ENCODE results near the gene MZF1. TPM values are rescaled to one million over a fixed set of nuclear protein-coding genes. Genes with fewer than 3 reads are reported as not detected.
A peak's percentile ranks its signal among the peaks of the same experiment; 100 is the strongest.

MZF1 gene
- total RNA-seq, 1 experiment from 2014 or later, result 25.9 TPM

DNA sequence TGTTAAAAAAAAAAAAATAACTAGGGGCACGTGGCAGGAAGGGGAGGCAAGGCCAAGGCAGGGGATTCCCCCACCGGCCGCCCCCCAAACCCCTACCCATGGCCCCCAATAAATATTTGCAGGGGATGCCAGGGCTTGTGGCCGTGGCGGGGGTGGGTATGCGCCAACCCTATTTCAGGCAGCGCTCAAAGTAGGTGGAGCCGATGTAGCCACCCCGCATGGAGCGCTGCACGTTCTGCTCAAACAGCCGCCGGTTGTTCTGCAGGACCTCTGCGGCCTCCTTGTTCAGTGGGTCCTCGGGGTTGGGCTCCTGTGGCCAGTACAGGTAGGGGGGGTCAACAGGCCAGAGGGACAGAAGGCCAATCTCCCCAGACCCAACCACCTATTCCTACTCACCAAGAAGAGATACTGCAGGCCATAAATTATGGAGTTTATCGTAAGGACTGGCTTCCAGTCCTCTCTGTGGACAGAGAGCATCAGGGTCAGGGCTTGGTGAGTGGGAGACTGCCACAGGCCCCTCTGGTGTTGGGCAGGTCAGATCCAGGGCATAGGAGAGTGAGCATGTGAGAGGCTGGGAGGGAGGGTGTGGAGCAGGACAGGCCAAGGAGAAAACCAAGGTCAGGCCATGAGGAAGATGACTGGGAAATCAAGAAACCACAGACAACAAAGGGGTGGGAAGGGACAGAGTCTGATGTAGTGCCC lies 17.1 kb downstream of the MZF1 start:
- peaks cover 42% of the 10 kb centered on the region for H3K4me1 ChIP-seq (ENCODE audit: control insufficient read depth, insufficient read depth, low read length)
- intact Hi-C loops (cut with micrococcal nuclease; ENCODE audit: unreplicated experiment) (loop anchor here (1.0 kb wide), 1 partner anchor 37 kb away; the partner anchor contains the start of gene ZBTB45), in situ Hi-C loops (cut with HindIII; ENCODE audit: low pct_unique_long_range_greater_than_20kb, low sequenced_read_pairs) (no loop called here)
- ChIA-PET CTCF (no interaction called here), POLR2A (no interaction called here)
- BruUV-seq (replicated peaks), result no TSS peak
- H3K27me3 ChIP-seq (ENCODE audit: control insufficient read depth, insufficient read depth, low read length), result no peaks in the 10 kb centered on the region
- H3K36me3 ChIP-seq (ENCODE audit: control insufficient read depth, insufficient read depth, low read length), result peaks cover 3% of the 10 kb centered on the region; the same call in 1 of the 2 replicates
- ATAC-seq, result no peak
- DNase-seq (ENCODE audit: low read depth, low spot score), result no peak
- H3K9me3 ChIP-seq (ENCODE audit: control insufficient read depth, insufficient read depth, low read depth, low read length), result no peaks in the 10 kb centered on the region
- H3K27ac ChIP-seq (ENCODE audit: low read length), result peak overlapping the region; percentile 84
- H3K4me3 ChIP-seq (ENCODE audit: low read depth in 2 of 2, low read length in 2 of 2), result no peak overlapping the region
- no peak for TF ChIP-seq TCF7L2 (IDR thresholded peaks at IDR 0.05; ENCODE audit: low read depth, low read length)
- TF ChIP-seq, protein P1, sequence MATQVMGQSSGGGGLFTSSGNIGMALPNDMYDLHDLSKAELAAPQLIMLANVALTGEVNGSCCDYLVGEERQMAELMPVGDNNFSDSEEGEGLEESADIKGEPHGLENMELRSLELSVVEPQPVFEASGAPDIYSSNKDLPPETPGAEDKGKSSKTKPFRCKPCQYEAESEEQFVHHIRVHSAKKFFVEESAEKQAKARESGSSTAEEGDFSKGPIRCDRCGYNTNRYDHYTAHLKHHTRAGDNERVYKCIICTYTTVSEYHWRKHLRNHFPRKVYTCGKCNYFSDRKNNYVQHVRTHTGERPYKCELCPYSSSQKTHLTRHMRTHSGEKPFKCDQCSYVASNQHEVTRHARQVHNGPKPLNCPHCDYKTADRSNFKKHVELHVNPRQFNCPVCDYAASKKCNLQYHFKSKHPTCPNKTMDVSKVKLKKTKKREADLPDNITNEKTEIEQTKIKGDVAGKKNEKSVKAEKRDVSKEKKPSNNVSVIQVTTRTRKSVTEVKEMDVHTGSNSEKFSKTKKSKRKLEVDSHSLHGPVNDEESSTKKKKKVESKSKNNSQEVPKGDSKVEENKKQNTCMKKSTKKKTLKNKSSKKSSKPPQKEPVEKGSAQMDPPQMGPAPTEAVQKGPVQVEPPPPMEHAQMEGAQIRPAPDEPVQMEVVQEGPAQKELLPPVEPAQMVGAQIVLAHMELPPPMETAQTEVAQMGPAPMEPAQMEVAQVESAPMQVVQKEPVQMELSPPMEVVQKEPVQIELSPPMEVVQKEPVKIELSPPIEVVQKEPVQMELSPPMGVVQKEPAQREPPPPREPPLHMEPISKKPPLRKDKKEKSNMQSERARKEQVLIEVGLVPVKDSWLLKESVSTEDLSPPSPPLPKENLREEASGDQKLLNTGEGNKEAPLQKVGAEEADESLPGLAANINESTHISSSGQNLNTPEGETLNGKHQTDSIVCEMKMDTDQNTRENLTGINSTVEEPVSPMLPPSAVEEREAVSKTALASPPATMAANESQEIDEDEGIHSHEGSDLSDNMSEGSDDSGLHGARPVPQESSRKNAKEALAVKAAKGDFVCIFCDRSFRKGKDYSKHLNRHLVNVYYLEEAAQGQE (IDR thresholded peaks at IDR 0.05; ENCODE audit: insufficient read depth in 1 of 2, low read depth in 2 of 2, low read length in 1 of 2), result no peak
- no peak for TF ChIP-seq SIN3A (IDR thresholded peaks at IDR 0.05; ENCODE audit: borderline replicate concordance, insufficient read depth, low read depth, low read length)
- TF ChIP-seq POLR2AphosphoS5 (IDR thresholded peaks at IDR 0.05; ENCODE audit: low read depth, low read length), result no peak
- TF ChIP-seq, protein P2, sequence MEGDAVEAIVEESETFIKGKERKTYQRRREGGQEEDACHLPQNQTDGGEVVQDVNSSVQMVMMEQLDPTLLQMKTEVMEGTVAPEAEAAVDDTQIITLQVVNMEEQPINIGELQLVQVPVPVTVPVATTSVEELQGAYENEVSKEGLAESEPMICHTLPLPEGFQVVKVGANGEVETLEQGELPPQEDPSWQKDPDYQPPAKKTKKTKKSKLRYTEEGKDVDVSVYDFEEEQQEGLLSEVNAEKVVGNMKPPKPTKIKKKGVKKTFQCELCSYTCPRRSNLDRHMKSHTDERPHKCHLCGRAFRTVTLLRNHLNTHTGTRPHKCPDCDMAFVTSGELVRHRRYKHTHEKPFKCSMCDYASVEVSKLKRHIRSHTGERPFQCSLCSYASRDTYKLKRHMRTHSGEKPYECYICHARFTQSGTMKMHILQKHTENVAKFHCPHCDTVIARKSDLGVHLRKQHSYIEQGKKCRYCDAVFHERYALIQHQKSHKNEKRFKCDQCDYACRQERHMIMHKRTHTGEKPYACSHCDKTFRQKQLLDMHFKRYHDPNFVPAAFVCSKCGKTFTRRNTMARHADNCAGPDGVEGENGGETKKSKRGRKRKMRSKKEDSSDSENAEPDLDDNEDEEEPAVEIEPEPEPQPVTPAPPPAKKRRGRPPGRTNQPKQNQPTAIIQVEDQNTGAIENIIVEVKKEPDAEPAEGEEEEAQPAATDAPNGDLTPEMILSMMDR (IDR thresholded peaks at IDR 0.05), result no peak

DNA sequence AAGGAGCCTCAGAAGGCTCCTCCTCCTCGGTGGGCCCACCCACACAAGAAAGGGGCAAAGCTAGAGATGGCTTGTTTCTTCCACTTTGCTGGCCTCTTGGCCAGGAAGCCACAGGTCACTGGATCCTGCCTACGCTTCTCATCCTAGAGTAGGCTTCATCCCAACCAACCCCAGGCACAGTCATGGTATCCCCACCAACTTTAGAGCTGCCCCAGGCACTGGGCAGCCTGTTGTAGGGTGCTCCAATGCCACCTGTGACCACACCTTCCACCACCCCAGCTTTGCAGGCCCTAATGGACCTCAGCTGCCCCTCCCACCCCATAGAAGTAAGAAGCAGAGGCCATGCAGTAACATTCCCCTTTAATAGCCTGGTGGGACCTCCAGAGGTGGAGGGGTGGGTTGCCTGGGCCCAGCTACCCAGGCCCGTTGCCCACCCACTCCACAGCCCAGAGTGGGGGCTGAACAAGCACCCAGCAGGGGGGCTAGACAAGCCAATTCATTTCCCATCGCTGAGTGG lies 17.7 kb downstream of the MZF1 start:
- CTCF ChIA-PET, result interaction anchor here (0.5 to 2.1 kb wide), 2 partner anchors 35 to 45 kb away, joined by 4 to 7 read pairs; partner anchors contain the start of gene ZBTB45
- peaks cover 38% of the 10 kb centered on the region for H3K4me1 ChIP-seq (ENCODE audit: control insufficient read depth, insufficient read depth, low read length)
- in situ Hi-C loops (cut with HindIII; ENCODE audit: low pct_unique_long_range_greater_than_20kb, low sequenced_read_pairs), result no loop called here

More for the DNA sequence above, 17.7 kb downstream of the MZF1 start:
- TF ChIP-seq, protein P1 (IDR thresholded peaks at IDR 0.05; ENCODE audit: insufficient read depth in 1 of 2, low read depth in 2 of 2, low read length in 1 of 2), result no peak
- TF ChIP-seq SIN3A (IDR thresholded peaks at IDR 0.05; ENCODE audit: borderline replicate concordance, insufficient read depth, low read depth, low read length) (no peak), POLR2AphosphoS5 (IDR thresholded peaks at IDR 0.05; ENCODE audit: low read depth, low read length) (no peak), TCF7L2 (IDR thresholded peaks at IDR 0.05; ENCODE audit: low read depth, low read length) (no peak)
- TF ChIP-seq, protein P2 (IDR thresholded peaks at IDR 0.05), result no peak
- POLR2A ChIA-PET, result interaction anchor here (0.7 to 1.5 kb wide), 2 partner anchors 12 to 35 kb away, joined by 3 to 5 read pairs; partner anchors contain the start of gene TRIM28
- H3K27ac ChIP-seq (ENCODE audit: low read length), result peak overlapping the region; percentile 98
- H3K36me3 ChIP-seq (ENCODE audit: control insufficient read depth, insufficient read depth, low read length), result peaks cover 7% of the 10 kb centered on the region; the same call in 1 of the 2 replicates
- DNase-seq (ENCODE audit: low read depth, low spot score), result no peak
- H3K9me3 ChIP-seq (ENCODE audit: control insufficient read depth, insufficient read depth, low read depth, low read length), result no peaks in the 10 kb centered on the region
- intact Hi-C loops (cut with micrococcal nuclease; ENCODE audit: unreplicated experiment), result loop anchor here (1.0 kb wide), 1 partner anchor 36 kb away; the partner anchor contains the start of gene ZBTB45
- no TSS peak for BruUV-seq (replicated peaks)
- peak overlapping the region; percentile 61 to 94 for H3K4me3 ChIP-seq (ENCODE audit: low read depth in 2 of 2, low read length in 2 of 2)
- H3K27me3 ChIP-seq (ENCODE audit: control insufficient read depth, insufficient read depth, low read length), result no peaks in the 10 kb centered on the region
- no peak for ATAC-seq

All from Panc1 (cell line).